ENCODE results near the gene TMA16.
"Not testable (repeated sequence)": the region's sequence is repeated elsewhere in the genome, so short reads cannot be mapped to it uniquely, and the experiment has no call there.

TMA16 gene

GRCh38 chr4:163523791-163524365 lies 29.4 kb downstream of the TMA16 start:
- no peak for DNase-seq

GRCh38 chr4:163525982-163526381 lies 31.5 kb downstream of the TMA16 start:
- no peak for DNase-seq

GRCh38 chr4:163527172-163527571 lies 32.7 kb downstream of the TMA16 start:
- DNase-seq: no peak

- DNase-seq: no peak
Measured at GRCh38 chr4:163528653-163529052, 34.2 kb downstream of the TMA16 start.

GRCh38 chr4:163534056-163534455 lies 39.6 kb downstream of the TMA16 start:
- DNase-seq: no peak

- DNase-seq: no peak
Measured at GRCh38 chr4:163535657-163536056, 41.2 kb downstream of the TMA16 start.

GRCh38 chr4:163536091-163536490 lies 41.6 kb downstream of the TMA16 start:
- no peak for DNase-seq

GRCh38 chr4:163537114-163537513 lies 42.6 kb downstream of the TMA16 start:
- no peak for DNase-seq

- not testable (repeated sequence) for DNase-seq
Measured at GRCh38 chr4:163538820-163539219, 44.3 kb downstream of the TMA16 start.

GRCh38 chr4:163540448-163540847 lies 46.0 kb downstream of the TMA16 start:
- no peak for DNase-seq

GRCh38 chr4:163540977-163541376 lies 46.5 kb downstream of the TMA16 start:
- DNase-seq: no peak

GRCh38 chr4:163542275-163542674 lies 47.8 kb downstream of the TMA16 start:
- no peak for DNase-seq

- peak; percentile 63 for DNase-seq
Measured at GRCh38 chr4:163544407-163545038, 50.0 kb downstream of the TMA16 start.

GRCh38 chr4:163548481-163549243 lies 54.2 kb downstream of the TMA16 start:
- no peak for DNase-seq

GRCh38 chr4:163550869-163551267 lies 56.4 kb downstream of the TMA16 start:
- DNase-seq: no peak

GRCh38 chr4:163553146-163553545 lies 58.7 kb downstream of the TMA16 start:
- no peak for DNase-seq

- DNase-seq: no peak
Measured at GRCh38 chr4:163554870-163555465, 60.5 kb downstream of the TMA16 start.

- DNase-seq: no peak
Measured at GRCh38 chr4:163556177-163556576, 61.7 kb downstream of the TMA16 start.

- DNase-seq: no peak
Measured at GRCh38 chr4:163556650-163557391, 62.3 kb downstream of the TMA16 start.

GRCh38 chr4:163558539-163559044 lies 64.1 kb downstream of the TMA16 start:
- peak; percentile 57 for DNase-seq

- DNase-seq: no peak
Measured at GRCh38 chr4:163562496-163562895, 68.0 kb downstream of the TMA16 start.

- DNase-seq: no peak
Measured at GRCh38 chr4:163563592-163563991, 69.1 kb downstream of the TMA16 start.

GRCh38 chr4:163564221-163564720 lies 69.8 kb downstream of the TMA16 start:
- DNase-seq: no peak

Measured in CD4-positive, alpha-beta T cell treated with Interferon gamma for 1 hour (primary cell).